Neural progenitor cell (in vitro differentiated cells): ENCODE measurements around the gene CEP164.

Experiments
- CTCF ChIP-seq: fragments of 200-600 bp; sonication (generic); IDR thresholded peaks from 2 replicates; pipeline ENCODE4 v1.5.1; 2017; ENCODE audit warnings: antibody characterized with exemption, mild to moderate bottlenecking
- EZH2 ChIP-seq: fragments of 200-600 bp; sonication (generic); IDR thresholded peaks from 2 replicates; pipeline ENCODE4 v1.6.1; 2017; ENCODE audit warnings: antibody characterized with exemption, mild to moderate bottlenecking, moderate library complexity

- TF ChIP-seq CTCF (no peak), EZH2 (no peak)
These were observed 54.1 kb downstream of the CEP164 start for GRCh38 chr11:117381481-117382387.
